ENCODE measurements around the gene CEACAM4.
"Not testable (repeated sequence)": the region's sequence is repeated elsewhere in the genome, so short reads cannot be mapped to it uniquely, and the experiment has no call there.

CEACAM4 gene

DNA sequence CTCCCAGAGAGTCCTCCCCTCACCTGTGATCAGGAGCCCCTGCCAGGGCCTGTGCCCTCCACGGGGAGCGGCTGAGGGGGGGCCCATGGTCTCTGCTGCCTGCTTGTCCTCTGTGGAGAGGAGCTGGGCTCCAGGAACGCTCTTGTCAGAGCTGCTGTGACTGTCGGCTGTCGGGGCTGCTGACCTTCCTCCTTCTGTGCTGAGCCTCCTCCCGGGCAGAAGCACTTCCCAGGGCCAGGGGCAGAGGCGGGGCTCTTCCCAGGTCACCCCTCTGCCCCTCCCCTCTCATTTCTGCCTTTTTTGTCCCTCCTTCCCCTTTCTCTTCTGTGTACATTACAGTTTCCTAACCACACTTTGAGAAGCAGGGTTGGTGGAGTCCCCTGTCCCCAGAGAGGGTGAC is at the start of gene CEACAM4:
Gene CEACAM4 (minus strand): TSS at position 198 of the 400 bp plus-strand sequence. CDS start 111 bp downstream, at position 87.
- no peak within 1 kb of the TSS for H3K4me3 ChIP-seq (ENCODE audit: low read length)
- no peak for TF ChIP-seq ZNF274 (IDR thresholded peaks at IDR 0.05; ENCODE audit: low read depth, low read length)

DNA sequence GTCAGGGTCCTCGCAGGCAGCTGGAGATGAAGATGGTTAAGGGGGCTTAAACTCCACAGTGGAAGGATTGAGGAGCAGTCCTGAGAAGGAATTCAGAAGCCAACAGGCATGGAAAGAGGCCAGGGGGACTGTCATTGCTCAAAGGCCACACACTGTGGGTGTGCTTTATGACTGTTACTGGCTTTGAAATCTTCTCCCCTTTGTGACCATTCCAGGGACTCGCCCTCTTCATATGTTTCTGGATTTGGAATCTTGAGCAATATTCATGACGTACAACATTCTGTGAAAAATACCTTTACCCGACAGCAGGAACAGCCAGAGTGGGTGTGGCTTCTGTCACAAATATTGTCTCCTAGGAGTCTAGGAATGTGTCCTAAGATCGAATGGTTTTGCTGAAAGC is 44.6 kb upstream of the CEACAM4 start:
- TF ChIP-seq ZNF274 (IDR thresholded peaks at IDR 0.05; ENCODE audit: low read depth, low read length): no peak
- H3K4me3 ChIP-seq (ENCODE audit: low read length): no peak overlapping the region

DNA sequence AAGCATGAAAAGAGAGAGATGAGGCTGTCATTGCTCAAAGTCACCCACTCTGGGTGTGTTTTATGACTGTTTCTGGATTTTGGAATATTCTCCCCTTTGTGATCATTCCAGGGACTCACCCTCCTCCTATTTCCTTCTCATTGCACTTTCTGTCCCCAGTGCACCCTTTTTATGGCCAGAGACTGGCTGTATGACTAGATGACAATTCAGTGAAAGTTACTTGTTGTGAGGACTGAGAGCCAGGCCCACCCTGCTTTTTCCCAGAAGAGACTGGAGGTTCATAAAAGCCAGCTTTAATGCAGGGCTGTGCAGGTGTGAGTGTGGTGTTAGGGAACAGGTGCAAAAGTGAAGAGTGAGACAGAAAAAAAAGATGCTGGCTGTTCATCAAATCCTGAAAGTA is 43.9 kb upstream of the CEACAM4 start:
- H3K4me3 ChIP-seq (ENCODE audit: low read length): no peak overlapping the region
- TF ChIP-seq ZNF274 (IDR thresholded peaks at IDR 0.05; ENCODE audit: low read depth, low read length): no peak

DNA sequence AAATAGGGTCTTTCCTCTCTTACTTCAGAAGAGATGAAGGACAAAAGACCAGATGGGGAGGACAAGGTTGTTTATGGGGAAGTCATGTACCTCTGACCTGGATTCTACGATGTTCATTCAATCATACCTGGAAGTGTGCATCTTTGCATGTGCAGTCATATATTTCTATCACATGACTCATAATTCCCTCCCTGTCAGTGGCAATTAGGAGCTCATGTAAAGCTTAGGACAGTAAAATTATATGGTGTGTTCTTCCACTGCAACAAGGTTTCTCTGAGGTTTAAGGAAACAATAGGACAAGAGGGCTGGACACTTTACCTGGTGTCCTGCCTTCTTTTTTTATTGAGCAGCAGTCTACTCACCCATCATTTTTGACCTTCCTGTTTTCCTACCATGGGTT is 41.4 kb upstream of the CEACAM4 start:
- TF ChIP-seq ZNF274 (IDR thresholded peaks at IDR 0.05; ENCODE audit: low read depth, low read length): no peak
- H3K4me3 ChIP-seq (ENCODE audit: low read length): no peak overlapping the region

DNA sequence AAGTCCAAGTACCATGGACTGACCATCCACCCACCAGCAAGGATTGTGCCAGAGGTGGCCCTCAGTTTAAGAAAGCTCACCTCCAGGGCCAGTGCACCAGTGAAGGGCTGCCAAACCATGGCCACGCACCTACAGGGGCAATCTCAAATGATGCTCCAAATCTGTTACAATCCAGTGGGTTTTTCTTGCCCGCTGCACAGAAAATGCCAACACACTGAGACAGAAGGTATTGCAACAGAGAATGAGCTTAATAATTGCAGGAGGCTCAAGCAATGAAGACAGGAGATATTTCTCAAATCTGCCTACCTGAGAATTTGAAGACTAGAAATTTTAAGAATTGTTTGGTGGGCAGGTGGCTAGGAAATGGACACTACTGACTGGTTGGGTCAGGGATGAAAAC is 39.2 kb upstream of the CEACAM4 start:
- H3K4me3 ChIP-seq (ENCODE audit: low read length): no peak overlapping the region
- TF ChIP-seq ZNF274 (IDR thresholded peaks at IDR 0.05; ENCODE audit: low read depth, low read length): no peak

DNA sequence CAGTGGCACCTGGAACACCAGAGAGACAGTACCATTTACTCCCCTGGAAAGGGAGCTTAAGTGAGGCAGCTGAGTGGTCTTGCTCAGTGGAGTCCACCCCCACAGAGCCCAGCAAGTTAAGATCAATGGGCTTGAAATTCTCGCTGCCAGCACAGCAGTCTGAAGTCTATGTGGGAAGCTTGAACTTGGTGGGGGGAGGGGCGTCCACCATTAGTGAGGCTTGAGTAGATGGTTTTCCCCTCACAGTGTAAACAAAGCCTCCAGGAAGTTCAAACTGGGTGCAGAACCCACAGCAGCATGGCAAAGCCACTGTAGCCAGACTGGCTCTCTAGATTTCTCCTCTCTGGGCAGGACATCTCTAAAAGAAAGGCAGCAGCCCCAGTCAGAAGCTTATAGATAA is 30.3 kb upstream of the CEACAM4 start:
- no peak overlapping the region for H3K4me3 ChIP-seq (ENCODE audit: low read length)
- no peak for TF ChIP-seq ZNF274 (IDR thresholded peaks at IDR 0.05; ENCODE audit: low read depth, low read length)

DNA sequence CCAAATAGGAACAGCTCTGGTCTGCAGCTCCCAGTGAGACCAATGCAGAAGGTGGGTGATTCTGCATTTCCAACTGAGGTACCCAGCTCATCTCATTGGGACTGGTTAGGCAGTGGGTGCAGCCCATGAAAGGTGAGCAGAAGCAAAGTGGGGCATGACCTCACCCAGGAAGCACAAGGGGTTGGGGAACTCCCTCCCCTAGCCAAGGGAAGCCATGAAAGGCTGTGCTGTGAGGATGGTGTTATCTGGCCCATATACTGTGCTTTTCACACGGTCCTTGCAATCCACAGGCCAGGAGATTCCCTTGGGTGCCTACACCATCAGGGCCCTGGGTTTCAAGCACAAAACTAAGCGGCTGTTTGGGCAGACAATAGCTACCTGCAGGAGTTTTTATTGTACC is 29.9 kb upstream of the CEACAM4 start:
- H3K4me3 ChIP-seq (ENCODE audit: low read length): not testable (repeated sequence)

DNA sequence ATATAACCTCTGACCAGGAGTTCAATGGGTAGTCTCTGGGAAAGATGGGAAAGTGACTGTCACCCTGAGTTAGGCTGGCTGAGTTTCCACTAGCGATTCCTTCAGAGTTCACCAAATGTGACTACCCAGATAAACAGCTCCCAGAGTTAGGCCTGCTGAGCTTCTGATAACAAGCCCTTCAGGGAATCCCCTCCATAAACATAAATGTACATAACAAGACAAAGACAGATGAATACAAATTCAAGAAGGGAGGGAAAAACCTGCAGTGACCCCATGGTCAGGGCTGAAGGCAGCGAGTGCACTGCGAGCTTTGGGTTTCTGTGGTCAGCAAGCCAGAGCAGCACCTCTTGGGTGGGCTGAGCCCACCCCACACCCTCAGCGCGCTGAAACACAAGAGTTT is 25.4 kb upstream of the CEACAM4 start:
- H3K4me3 ChIP-seq (ENCODE audit: low read length): no peak overlapping the region
- no peak for TF ChIP-seq ZNF274 (IDR thresholded peaks at IDR 0.05; ENCODE audit: low read depth, low read length)

DNA sequence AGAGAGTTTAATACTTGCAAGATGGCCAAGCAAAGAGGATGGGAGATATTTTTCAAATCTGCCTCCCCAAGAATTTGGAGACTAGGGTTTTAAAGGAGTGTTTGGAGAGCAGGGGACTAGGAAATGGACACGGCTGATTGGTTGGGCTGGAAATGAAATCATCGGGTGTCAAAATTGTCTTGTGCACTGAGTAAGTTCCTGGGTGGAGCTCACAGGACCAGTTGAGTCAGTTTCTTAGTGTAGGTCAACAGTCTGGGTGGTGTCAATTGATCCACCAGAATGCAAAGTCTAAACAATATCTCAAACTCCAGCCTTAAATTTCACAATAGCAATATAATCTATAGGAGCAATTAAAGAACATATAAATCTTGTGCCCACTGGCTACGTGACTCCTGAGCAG is 23.0 kb upstream of the CEACAM4 start:
- H3K4me3 ChIP-seq (ENCODE audit: low read length): no peak overlapping the region
- no peak for TF ChIP-seq ZNF274 (IDR thresholded peaks at IDR 0.05; ENCODE audit: low read depth, low read length)

DNA sequence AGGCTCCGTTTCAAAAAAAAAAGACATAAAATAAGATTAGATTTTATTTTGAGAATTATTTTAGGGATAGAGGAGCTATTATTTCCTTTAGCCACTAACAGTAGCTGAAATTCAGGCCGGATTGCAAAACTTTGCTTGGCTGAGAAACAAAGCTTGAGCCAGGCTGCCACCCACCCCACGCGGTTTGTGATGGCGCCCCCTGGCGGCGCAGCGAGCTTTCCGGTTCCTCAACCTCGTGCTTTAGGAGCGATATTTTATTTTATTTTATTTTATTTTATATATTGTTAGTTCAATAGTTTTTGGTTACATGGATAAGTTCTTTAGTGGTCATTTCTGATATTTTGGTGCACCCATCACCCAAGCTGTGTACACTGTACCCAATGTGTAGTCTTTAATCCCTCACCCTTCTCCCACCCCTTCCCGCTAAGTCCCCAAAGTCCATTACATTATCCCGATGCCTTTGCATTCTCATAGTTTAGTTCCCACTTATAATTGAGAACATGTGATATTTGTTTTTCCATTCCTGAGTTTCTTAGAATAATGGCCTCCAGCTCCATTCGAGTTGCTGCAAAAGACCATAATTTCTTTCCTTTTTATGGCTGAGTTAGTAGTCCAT is 19.8 kb upstream of the CEACAM4 start:
- TF ChIP-seq ZNF274 (IDR thresholded peaks at IDR 0.05; ENCODE audit: low read depth, low read length): no peak
- no peak overlapping the region for H3K4me3 ChIP-seq (ENCODE audit: low read length)

DNA sequence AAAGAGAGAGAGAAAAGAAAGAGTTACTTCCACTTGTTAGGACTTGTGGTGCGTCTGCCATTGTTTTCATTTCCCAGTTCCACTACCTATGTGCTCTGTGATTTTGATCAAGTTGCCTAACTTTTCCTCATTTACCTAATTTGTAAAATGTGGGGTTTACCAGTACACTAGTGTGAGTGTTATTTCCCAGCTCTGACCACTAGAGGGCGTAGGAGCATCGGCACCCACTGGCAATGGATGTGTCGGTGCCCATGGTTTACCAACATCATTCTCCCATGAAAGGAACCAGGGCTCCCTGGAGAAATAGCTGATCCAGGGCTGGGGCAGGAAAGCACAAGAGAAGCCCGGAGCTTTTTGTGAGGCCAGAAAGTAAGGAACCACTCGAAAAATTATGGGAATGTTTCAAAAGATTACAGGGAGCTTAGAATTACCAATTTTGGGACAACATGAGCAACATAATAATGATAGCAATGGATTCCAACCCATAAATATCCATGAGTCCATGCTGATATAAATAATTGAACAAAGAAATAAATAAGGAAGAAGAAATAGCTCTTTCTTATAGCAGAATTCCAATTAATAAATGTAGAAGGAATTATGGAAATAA is 15.1 kb upstream of the CEACAM4 start:
- no peak overlapping the region for H3K4me3 ChIP-seq (ENCODE audit: low read length)
- TF ChIP-seq ZNF274 (IDR thresholded peaks at IDR 0.05; ENCODE audit: low read depth, low read length): no peak

DNA sequence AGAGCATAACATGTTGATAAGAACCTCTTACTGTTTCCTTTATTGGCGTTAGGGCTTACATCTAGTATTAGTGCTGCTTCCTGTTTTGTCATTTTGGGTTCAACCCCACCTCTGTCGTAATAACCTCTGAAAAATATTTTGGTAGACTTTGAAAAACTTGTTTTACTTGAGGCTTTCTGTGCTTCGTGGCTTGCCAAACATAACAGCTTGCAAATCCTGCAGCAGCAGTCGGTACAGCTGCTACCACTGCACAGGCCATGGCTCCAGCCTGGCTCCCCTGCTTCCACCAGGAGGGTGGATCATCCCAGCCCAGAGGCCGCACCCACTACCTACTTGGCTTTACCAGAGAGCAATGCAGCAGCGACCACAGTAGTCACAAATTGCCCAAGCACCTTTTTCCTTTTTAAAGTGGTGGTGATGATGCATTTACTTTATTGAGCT is 11.8 kb upstream of the CEACAM4 start:
- no peak overlapping the region for H3K4me3 ChIP-seq (ENCODE audit: low read length)
- TF ChIP-seq ZNF274 (IDR thresholded peaks at IDR 0.05; ENCODE audit: low read depth, low read length): no peak

DNA sequence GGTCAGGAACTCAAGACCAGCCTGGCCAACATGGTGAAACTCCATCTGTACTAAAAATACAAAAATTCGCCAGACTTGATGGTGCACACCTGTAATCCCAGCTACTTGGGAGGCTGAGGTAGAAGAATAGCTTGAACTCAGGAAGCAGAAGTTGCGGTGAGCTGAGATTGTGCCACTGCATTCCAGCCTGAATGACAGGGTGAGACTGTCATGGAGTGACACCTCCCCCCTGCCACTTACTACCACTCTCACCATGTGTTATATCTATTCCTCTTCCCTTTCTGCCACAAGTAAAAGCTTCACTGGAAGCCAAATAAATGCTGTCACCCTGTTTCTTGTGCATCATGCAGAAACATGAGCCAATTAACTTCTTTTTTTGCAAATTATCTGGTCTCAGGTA is 10.6 kb upstream of the CEACAM4 start:
- TF ChIP-seq ZNF274 (IDR thresholded peaks at IDR 0.05; ENCODE audit: low read depth, low read length): no peak

DNA sequence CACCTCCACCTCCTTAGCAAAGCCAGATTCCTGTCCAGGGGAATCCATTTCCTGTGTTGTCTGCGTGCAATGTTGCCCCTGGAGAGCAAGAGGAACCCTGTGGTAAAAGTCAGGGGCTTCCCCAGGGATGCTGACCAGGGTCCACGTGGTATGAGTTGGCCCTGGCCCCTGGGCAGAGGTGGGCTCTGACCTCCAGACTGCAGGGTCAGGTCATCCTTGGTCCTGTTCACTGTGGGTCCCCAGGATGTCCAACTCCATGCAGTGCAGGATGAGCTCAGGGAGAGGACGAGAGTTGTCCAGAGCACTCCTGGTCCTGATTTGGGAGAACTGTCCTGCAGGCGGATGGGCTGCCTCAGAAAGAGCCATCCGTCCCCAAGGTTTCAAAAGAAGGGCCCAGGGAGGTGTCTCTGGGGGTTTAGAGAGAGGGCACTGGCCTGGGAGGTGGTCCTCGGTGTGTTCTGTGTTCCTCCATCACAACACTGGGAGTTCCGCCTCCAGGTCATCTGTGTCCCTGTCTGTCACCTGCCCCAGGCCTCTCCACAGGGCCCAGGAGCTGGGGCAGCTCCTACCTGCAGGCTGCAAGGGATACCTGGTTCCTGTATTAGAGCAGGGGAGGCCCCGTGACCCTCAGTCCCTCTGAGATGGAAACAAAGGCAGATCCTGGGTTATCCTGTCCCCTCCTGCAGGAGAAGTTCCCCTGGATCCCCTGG is 1.2 kb upstream of the CEACAM4 start:
- no peak for TF ChIP-seq ZNF274 (IDR thresholded peaks at IDR 0.05; ENCODE audit: low read depth, low read length)
- H3K4me3 ChIP-seq (ENCODE audit: low read length): no peak overlapping the region

More for the DNA sequence above, 10.6 kb upstream of the CEACAM4 start:
- H3K4me3 ChIP-seq (ENCODE audit: low read length): no peak overlapping the region

DNA sequence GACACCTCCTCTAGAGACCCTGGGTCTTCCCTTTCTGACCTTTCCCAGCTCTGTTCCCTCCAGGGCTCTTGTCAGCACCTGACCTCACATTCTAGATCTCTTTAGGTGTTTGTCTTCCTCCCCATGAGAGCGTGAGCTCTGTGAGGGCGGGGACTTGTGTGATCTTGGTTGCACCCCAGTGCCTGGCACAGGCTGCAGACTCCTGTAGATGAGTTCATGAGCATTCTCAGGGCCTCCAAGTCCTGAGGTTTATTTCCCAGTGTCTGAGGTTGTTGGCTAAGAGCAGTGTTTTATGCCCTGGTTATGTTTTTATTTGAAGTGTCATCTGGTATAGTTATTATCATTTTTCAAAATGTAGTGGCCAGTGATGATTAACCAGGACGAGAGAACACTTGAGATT is 596 bp downstream of the CEACAM4 start:
- no peak for TF ChIP-seq ZNF274 (IDR thresholded peaks at IDR 0.05; ENCODE audit: low read depth, low read length)
- H3K4me3 ChIP-seq (ENCODE audit: low read length): no peak overlapping the region

Data from GM08714 (cell line).